Neutrophil (primary cell): Measurements from ENCODE around the gene DSCAML1.

Experiments
- H3K27ac ChIP-seq: fragments of 200-600 bp; sonication (generic); 2 replicates; pipeline ENCODE4 v1.5.1; 2016; ENCODE audit warnings: mild to moderate bottlenecking, moderate library complexity
- H3K27me3 ChIP-seq: fragments of 200-600 bp; sonication (generic); 2 replicates; pipeline ENCODE4 v1.6.0; 2016; ENCODE audit warnings: mild to moderate bottlenecking
- H3K36me3 ChIP-seq: fragments of 200-600 bp; sonication (generic); 2 replicates; pipeline ENCODE4 v1.5.1; 2017
- H3K4me1 ChIP-seq, 2 experiments: fragments of 200-600 bp in 1 of 2; sonication (generic) in 1 of 2; 1 replicate in 1 of 2; 2 replicates in 1 of 2; pipeline versions ENCODE4 v1.5.1 to v1.6.1; 2013 to 2016; ENCODE audit warnings: low read depth in 1 of 2, low read length in 1 of 2, mild to moderate bottlenecking in 1 of 2, moderate library complexity in 1 of 2; ENCODE audit not compliant: control insufficient read depth in 1 of 2, insufficient read depth in 1 of 2
- H3K4me3 ChIP-seq, 2 experiments: fragments of 200-600 bp in 1 of 2; sonication (generic) in 1 of 2; 1 replicate in 1 of 2; 2 replicates in 1 of 2; pipeline ENCODE4 v1.5.1; 2013 to 2016; ENCODE audit warnings: low read depth in 1 of 2, low read length in 1 of 2, mild to moderate bottlenecking in 1 of 2, moderate library complexity in 1 of 2
- H3K9me3 ChIP-seq: fragments of 200-600 bp; sonication (generic); 2 replicates; pipeline ENCODE4 v1.5.1; 2016
- CTCF ChIP-seq: fragments of 200-600 bp; sonication (generic); IDR thresholded peaks from 2 replicates; pipeline ENCODE4 v1.5.1; 2016; ENCODE audit warnings: antibody characterized with exemption

The DSCAML1 gene

DNA sequence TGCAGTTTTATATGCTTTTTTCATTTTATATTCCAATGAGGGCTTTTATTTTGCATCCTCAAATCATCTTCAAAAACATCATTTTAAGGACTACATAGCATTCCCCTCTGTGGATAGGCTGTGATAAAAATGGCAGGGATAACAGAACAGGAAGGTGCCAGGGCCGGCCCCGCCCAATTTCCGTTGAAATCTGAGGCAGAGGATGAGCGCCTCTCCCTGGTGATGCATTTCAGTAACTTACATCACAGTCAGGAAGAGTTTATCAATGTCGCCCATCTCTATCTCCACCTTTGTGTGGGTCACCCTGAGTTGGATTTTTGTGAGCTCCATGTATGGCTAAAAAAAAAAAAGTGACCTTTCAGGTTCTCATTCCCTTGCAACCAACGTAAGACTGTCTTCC lies 201.6 kb downstream of the DSCAML1 start:
- no peak for TF ChIP-seq CTCF
- no peak overlapping the region for H3K4me3 ChIP-seq
- H3K9me3 ChIP-seq = no peaks in the 10 kb centered on the region
- H3K36me3 ChIP-seq = no peaks in the 10 kb centered on the region
- peaks cover 56% of the 10 kb centered on the region for H3K27me3 ChIP-seq
- H3K27ac ChIP-seq = no peak overlapping the region
- no peaks in the 10 kb centered on the region for H3K4me1 ChIP-seq

GRCh38 chr11:117594721-117595120 lies 202.3 kb downstream of the DSCAML1 start:
- no peaks in the 10 kb centered on the region for H3K9me3 ChIP-seq
- no peak for TF ChIP-seq CTCF
- H3K4me1 ChIP-seq = no peaks in the 10 kb centered on the region
- no peak overlapping the region for H3K4me3 ChIP-seq
- no peak overlapping the region for H3K27ac ChIP-seq
- peaks cover 51% of the 10 kb centered on the region for H3K27me3 ChIP-seq
- no peaks in the 10 kb centered on the region for H3K36me3 ChIP-seq

DNA sequence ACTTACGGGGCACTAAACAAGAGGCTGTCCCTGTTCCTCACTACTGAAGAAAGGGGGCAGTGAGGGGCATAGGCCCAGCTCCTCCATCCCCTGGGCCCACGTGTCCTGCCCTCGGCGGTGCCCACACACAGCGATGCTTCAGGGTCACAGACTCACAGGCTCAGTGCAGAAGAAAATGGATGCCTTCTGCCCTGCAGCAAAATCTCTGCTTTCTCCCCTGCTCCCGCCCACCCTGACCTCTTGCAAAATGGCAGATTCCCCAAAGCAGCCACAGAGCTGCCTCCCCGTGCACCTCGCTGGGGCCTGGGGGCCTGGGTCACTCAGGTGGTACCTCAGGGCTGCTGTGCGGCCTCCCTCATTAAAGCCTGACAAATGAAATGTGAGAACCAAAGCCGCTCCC lies 204.0 kb downstream of the DSCAML1 start:
- TF ChIP-seq CTCF = no peak
- Histone ChIP-seq H3K4me1 (no peaks in the 10 kb centered on the region), H3K27ac (no peak overlapping the region), H3K4me3 (no peak overlapping the region), H3K36me3 (no peaks in the 10 kb centered on the region), H3K9me3 (no peaks in the 10 kb centered on the region), H3K27me3 (peaks cover 35% of the 10 kb centered on the region)

GRCh38 chr11:117591316-117592039 lies 205.5 kb downstream of the DSCAML1 start:
- no peaks in the 10 kb centered on the region for H3K36me3 ChIP-seq
- no peak for TF ChIP-seq CTCF
- H3K4me1 ChIP-seq = no peaks in the 10 kb centered on the region
- H3K9me3 ChIP-seq = no peaks in the 10 kb centered on the region
- H3K27me3 ChIP-seq = peaks cover 21% of the 10 kb centered on the region
- H3K27ac ChIP-seq = no peak overlapping the region
- no peak overlapping the region for H3K4me3 ChIP-seq

- Histone ChIP-seq H3K27me3 (peaks cover 10% of the 10 kb centered on the region), H3K4me1 (no peaks in the 10 kb centered on the region)
- no peak for TF ChIP-seq CTCF
Measured at GRCh38 chr11:117589063-117589462, 208.0 kb downstream of the DSCAML1 start.

More at GRCh38 chr11:117589063-117589462, 208.0 kb downstream of the DSCAML1 start:
- H3K27ac ChIP-seq = no peak overlapping the region
- no peaks in the 10 kb centered on the region for H3K9me3 ChIP-seq
- H3K36me3 ChIP-seq = no peaks in the 10 kb centered on the region
- no peak overlapping the region for H3K4me3 ChIP-seq
